Activated naive CD8-positive, alpha-beta T cell (primary cell): Measurements from ENCODE around the gene KATNAL2.
"Not testable (repeated sequence)": the region's sequence is repeated elsewhere in the genome, so short reads cannot be mapped to it uniquely, and the experiment has no call there.

Experiments used
- H3K27ac Mint-ChIP-seq: one replicate; pipeline ENCODE4 v1.8.0; 2021; ENCODE audit warnings: mixed read lengths
- H3K27me3 Mint-ChIP-seq: one replicate; pipeline ENCODE4 v1.8.0; 2021; ENCODE audit warnings: mixed read lengths
- H3K36me3 Mint-ChIP-seq: one replicate; pipeline ENCODE4 v1.8.0; 2021; ENCODE audit warnings: mixed read lengths
- H3K4me1 Mint-ChIP-seq: one replicate; pipeline ENCODE4 v1.8.0; 2021; ENCODE audit warnings: low read depth, mixed read lengths
- H3K4me3 Mint-ChIP-seq: one replicate; pipeline ENCODE4 v1.8.0; 2021; ENCODE audit warnings: mild to moderate bottlenecking, mixed read lengths
- H3K9me3 Mint-ChIP-seq: one replicate; pipeline ENCODE4 v1.8.0; 2021; ENCODE audit warnings: low read depth, mixed read lengths

Gene KATNAL2

DNA sequence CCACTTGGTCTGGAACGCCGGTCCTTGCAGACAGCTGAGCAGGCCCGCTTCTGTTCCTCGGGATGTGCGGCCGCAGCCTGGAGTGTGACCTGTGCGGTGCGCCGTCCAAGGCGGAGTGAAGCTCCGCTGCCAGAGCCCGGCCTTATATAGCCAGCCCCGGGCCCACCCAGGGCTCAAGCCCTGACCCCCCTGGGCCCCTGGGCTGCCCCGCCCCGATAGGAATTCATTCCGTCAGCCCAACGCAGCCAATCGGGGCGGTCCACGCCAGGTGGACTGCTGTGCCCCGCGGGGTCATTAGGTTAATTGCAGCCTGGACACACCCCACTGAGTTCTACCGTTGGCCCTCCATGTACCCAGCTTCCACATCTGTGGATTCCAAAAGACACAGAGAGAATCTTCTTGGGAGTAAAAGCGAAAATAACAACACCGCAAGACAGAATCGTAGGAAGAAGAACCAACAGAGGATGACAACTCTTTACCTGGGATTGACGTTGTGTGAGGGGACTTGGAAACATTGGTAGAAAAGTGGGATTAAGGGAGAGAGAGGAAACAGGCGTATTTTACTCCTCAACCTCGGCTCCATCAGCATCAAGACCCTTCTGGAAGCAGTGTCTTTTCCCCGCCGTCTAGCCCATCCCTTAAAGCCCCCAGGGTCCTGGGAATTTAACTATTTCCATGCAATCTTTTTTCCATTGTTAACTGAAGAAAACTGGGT, 47.3 kb downstream of the KATNAL2 start:
- not testable (repeated sequence) for H3K27me3 Mint-ChIP-seq, H3K36me3 Mint-ChIP-seq, H3K27ac Mint-ChIP-seq, H3K4me1 Mint-ChIP-seq, H3K4me3 Mint-ChIP-seq, H3K9me3 Mint-ChIP-seq

DNA sequence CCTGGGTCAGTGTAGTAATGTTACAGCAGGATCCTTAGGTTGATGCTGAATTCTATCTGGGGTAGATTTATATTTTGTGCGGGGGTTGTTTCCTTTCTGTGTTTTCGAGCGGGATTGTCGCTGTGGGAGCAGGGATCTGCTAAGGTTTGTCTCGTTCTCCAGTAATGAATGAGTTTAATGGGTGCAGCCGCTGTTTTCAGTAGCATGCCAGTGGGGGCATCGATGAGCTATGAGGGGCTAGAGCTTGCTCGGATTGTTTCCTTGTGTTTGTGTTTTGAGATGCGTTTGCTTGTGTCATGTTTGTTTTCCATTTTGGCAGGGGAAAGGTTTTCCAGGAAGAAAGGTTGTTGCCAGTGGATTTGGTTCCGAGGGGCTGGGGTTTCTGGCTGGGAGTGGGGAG, 48.9 kb downstream of the KATNAL2 start:
- H3K27ac Mint-ChIP-seq, H3K4me1 Mint-ChIP-seq, H3K4me3 Mint-ChIP-seq, H3K9me3 Mint-ChIP-seq, H3K36me3 Mint-ChIP-seq, H3K27me3 Mint-ChIP-seq: not testable (repeated sequence)

GRCh38 chr18:46969551-46969950, 52.1 kb downstream of the KATNAL2 start:
- not testable (repeated sequence) for H3K27me3 Mint-ChIP-seq, H3K4me3 Mint-ChIP-seq, H3K27ac Mint-ChIP-seq, H3K4me1 Mint-ChIP-seq, H3K36me3 Mint-ChIP-seq, H3K9me3 Mint-ChIP-seq

- not testable (repeated sequence) for H3K9me3 Mint-ChIP-seq, H3K36me3 Mint-ChIP-seq, H3K4me3 Mint-ChIP-seq, H3K4me1 Mint-ChIP-seq, H3K27me3 Mint-ChIP-seq, H3K27ac Mint-ChIP-seq
Observed at GRCh38 chr18:47019870-47020269, 102.5 kb downstream of the KATNAL2 start.

GRCh38 chr18:47020757-47021156, 103.4 kb downstream of the KATNAL2 start:
- not testable (repeated sequence) for H3K4me1 Mint-ChIP-seq, H3K9me3 Mint-ChIP-seq, H3K36me3 Mint-ChIP-seq, H3K4me3 Mint-ChIP-seq, H3K27me3 Mint-ChIP-seq, H3K27ac Mint-ChIP-seq

DNA sequence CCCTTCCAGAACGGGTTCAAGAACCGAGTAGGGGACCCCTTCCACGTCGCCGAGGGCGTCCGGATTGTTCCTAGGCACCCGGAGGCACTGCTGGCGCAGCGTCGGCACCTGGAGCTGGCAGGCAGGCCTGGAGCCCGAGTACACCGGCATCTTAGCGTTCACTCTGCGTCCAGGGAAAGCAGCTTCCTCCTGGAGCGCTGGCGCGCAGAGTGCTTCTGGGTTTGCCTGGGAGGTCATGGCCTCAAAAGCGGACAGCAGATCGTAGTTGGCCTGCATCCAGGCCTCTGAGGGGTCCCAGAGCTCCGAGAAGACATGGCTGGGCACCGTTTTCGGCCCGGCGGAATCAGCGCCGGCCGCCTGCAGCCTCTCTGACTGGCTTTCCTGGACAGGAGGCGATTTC, 105.4 kb downstream of the KATNAL2 start:
- not testable (repeated sequence) for H3K36me3 Mint-ChIP-seq, H3K4me3 Mint-ChIP-seq, H3K9me3 Mint-ChIP-seq, H3K27me3 Mint-ChIP-seq, H3K27ac Mint-ChIP-seq, H3K4me1 Mint-ChIP-seq

DNA sequence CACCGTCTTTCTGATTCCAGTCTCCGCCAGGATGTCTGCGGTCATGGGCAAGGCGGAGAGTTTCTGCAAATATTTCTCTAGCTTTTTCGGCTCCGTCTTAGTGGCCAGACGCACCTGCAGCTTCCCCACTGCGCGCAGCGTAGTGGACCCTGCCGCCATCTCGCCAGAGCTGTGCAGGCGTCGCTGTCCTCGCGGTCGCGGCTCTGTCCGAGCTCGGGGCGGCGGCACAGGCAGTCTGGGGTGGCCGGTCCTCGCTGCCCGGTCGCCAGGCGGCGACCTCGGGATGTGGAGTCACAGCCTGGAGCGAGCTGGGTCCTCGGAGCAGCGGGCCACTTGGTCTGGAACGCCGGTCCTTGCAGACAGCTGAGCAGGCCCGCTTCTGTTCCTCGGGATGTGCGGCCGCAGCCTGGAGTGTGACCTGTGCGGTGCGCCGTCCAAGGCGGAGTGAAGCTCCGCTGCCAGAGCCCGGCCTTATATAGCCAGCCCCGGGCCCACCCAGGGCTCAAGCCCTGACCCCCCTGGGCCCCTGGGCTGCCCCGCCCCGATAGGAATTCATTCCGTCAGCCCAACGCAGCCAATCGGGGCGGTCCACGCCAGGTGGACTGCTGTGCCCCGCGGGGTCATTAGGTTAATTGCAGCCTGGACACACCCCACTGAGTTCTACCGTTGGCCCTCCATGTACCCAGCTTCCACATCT, 106.5 kb downstream of the KATNAL2 start:
- H3K36me3 Mint-ChIP-seq, H3K27ac Mint-ChIP-seq, H3K4me3 Mint-ChIP-seq, H3K9me3 Mint-ChIP-seq, H3K4me1 Mint-ChIP-seq, H3K27me3 Mint-ChIP-seq: not testable (repeated sequence)

DNA sequence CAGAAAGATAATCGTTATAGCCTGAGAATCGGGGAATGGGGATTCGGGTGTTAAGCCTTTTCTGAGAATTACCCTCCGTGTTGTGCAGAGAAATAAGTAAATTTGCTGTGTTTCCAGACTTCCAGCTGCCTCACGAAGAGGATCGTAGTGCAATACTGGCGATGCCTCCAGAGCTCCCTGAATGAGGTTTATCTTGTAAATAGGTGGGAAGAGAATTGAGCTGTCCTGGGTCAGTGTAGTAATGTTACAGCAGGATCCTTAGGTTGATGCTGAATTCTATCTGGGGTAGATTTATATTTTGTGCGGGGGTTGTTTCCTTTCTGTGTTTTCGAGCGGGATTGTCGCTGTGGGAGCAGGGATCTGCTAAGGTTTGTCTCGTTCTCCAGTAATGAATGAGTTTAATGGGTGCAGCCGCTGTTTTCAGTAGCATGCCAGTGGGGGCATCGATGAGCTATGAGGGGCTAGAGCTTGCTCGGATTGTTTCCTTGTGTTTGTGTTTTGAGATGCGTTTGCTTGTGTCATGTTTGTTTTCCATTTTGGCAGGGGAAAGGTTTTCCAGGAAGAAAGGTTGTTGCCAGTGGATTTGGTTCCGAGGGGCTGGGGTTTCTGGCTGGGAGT, 108.3 kb downstream of the KATNAL2 start:
- H3K36me3 Mint-ChIP-seq, H3K9me3 Mint-ChIP-seq, H3K27me3 Mint-ChIP-seq, H3K4me3 Mint-ChIP-seq, H3K27ac Mint-ChIP-seq, H3K4me1 Mint-ChIP-seq: not testable (repeated sequence)

DNA sequence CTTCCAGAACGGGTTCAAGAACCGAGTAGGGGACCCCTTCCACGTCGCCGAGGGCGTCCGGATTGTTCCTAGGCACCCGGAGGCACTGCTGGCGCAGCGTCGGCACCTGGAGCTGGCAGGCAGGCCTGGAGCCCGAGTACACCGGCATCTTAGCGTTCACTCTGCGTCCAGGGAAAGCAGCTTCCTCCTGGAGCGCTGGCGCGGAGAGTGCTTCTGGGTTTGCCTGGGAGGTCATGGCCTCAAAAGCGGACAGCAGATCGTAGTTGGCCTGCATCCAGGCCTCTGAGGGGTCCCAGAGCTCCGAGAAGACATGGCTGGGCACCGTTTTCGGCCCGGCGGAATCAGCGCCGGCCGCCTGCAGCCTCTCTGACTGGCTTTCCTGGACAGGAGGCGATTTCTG, 111.3 kb downstream of the KATNAL2 start:
- not testable (repeated sequence) for H3K9me3 Mint-ChIP-seq, H3K27ac Mint-ChIP-seq, H3K4me1 Mint-ChIP-seq, H3K27me3 Mint-ChIP-seq, H3K4me3 Mint-ChIP-seq, H3K36me3 Mint-ChIP-seq

- H3K27ac Mint-ChIP-seq, H3K4me1 Mint-ChIP-seq, H3K27me3 Mint-ChIP-seq, H3K9me3 Mint-ChIP-seq, H3K4me3 Mint-ChIP-seq, H3K36me3 Mint-ChIP-seq: not testable (repeated sequence)
Observed at GRCh38 chr18:47029684-47030353, 112.4 kb downstream of the KATNAL2 start.

- not testable (repeated sequence) for H3K4me1 Mint-ChIP-seq, H3K27ac Mint-ChIP-seq, H3K4me3 Mint-ChIP-seq, H3K36me3 Mint-ChIP-seq, H3K27me3 Mint-ChIP-seq, H3K9me3 Mint-ChIP-seq
Observed at GRCh38 chr18:47030887-47031286, 113.5 kb downstream of the KATNAL2 start.

- Mint-ChIP-seq H3K9me3 (no peaks in the 10 kb centered on the region), H3K27me3 (no peaks in the 10 kb centered on the region), H3K36me3 (peaks cover 4% of the 10 kb centered on the region), H3K4me1 (no peaks in the 10 kb centered on the region), H3K27ac (no peak overlapping the region), H3K4me3 (no peak overlapping the region)
Observed at GRCh38 chr18:47032945-47033344, 115.5 kb downstream of the KATNAL2 start.

DNA sequence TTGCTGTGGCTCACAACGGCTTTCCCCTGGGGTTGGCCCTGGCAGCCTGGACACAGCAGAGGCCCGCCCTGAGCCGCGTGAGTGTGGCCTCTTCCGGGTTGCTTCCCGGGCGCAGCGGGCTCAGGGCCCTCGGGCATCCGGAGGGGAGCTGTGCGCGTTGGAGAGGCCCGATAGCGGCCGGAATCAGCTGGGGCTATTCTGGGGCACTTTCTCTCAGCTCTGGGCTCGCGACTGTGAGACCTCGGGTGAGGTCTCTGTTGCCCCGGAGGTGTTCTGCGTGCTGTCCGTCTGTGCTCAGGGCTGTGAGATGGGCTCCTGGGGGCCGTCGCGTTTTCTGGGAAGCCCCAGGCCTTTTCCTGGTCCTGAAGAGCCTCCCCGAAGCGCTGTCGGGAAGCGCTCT, 117.2 kb downstream of the KATNAL2 start:
- not testable (repeated sequence) for H3K36me3 Mint-ChIP-seq, H3K27ac Mint-ChIP-seq, H3K4me1 Mint-ChIP-seq, H3K9me3 Mint-ChIP-seq, H3K4me3 Mint-ChIP-seq, H3K27me3 Mint-ChIP-seq

DNA sequence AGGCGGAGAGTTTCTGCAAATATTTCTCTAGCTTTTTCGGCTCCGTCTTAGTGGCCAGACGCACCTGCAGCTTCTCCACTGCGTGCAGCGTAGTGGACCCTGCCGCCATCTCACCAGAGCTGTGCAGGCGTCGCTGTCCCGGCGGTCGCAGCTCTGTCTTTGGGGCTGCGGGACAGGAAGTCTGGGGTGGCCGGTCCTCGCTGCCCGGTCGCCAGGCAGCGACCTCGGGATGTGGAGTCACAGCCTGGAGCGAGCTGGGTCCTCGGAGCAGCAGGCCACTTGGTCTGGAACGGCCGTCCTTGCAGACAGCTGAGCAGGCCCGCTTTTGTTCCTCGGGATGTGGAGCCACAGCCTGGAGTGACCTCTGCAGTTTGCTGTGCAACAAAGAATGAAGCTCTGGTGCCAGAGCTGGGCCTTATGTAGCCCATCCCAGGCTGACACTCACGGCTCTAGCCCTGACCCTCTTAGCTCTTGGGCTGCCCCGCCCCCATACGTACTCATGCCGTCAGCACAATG, 117.8 kb downstream of the KATNAL2 start, which contains the start of gene ELOA2:
Gene ELOA2 (minus strand): TSS at position 466 of the 516 bp plus-strand sequence. CDS start 357 bp downstream, at position 109.
- H3K27ac Mint-ChIP-seq = no peak within 1 kb of the TSS
- H3K36me3 Mint-ChIP-seq = peaks cover 7% of the 10 kb centered on the region
- H3K4me3 Mint-ChIP-seq = no peak within 1 kb of the TSS
- H3K27me3 Mint-ChIP-seq = peaks cover 4% of the 10 kb centered on the region
- no peaks in the 10 kb centered on the region for H3K9me3 Mint-ChIP-seq
- no peaks in the 10 kb centered on the region for H3K4me1 Mint-ChIP-seq

DNA sequence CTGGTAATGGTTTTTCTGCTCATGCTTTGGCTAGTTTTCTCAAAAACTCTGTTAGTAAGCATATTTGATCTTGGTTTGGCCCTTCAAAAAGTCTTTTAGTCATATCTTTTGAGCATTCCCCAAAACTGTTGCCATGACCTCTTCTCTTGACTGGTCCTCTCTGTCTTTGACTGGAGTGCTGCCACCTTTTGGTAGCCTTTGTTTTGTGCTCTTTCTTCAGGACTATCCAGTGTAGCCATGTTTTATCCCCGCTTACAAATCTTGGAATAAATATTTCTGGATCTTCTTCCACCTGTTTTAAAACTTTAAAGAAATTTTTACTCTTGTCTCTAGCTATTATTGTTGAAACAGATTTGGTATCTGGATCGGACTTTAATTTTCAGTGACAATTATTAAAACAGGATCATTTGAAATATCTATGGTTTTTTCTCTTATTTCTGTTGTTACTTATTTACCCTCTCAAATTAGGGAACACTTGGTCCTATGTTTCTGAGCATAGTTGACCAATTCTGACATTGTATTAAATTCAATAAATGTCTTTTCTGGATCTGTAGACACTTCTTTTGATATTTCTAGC, 119.0 kb downstream of the KATNAL2 start:
- Mint-ChIP-seq H3K4me3 (no peak overlapping the region), H3K36me3 (peaks cover 10% of the 10 kb centered on the region), H3K4me1 (no peaks in the 10 kb centered on the region), H3K27me3 (peaks cover 7% of the 10 kb centered on the region), H3K9me3 (no peaks in the 10 kb centered on the region), H3K27ac (no peak overlapping the region)
